NCI-H1105 treated with DMSO at 0.1 percent for 48 hours (cell line): ENCODE data around the gene CYP4B1.
"Not testable (repeated sequence)": the region's sequence is repeated elsewhere in the genome, so short reads cannot be mapped to it uniquely, and the experiment has no call there.

ENCODE experiments used
- DNase-seq: peaks from one replicate; lab custom pipeline; 2025; lab: John Stamatoyannopoulos, UW

CYP4B1 gene

DNA sequence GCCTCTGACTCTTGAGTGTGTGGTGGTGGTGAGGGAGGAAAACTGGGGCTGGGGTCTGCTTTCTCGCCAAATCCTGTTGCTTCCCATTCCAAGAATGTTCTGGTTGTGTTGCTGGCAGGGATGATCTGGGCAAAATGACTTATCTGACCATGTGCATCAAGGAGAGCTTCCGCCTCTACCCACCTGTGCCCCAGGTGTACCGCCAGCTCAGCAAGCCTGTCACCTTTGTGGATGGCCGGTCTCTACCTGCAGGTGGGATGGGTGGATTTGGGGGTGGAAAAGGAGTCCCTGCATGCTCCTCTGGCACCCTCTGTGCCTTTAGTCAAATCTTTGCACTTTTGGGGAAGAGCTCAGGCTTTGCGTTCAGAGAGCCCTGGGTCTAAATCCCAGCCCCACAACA, 18.1 kb downstream of the CYP4B1 start:
- DNase-seq, result no peak

DNA sequence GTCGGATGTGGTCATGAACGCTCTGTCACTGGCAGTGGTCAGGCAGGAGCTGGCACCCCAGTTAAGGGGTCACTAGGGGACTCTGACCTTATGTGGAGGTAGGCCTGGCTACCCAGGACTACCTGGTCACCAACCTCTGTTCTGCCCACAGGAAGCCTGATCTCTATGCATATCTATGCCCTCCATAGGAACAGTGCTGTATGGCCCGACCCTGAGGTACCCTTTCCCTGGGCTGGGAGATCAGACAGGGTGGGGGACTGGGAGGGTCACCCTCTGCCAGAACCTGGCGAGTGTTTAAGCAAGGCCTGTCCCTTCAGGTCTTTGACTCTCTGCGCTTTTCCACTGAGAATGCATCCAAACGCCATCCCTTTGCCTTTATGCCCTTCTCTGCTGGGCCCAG, 19.0 kb downstream of the CYP4B1 start:
- DNase-seq, result no peak

DNA sequence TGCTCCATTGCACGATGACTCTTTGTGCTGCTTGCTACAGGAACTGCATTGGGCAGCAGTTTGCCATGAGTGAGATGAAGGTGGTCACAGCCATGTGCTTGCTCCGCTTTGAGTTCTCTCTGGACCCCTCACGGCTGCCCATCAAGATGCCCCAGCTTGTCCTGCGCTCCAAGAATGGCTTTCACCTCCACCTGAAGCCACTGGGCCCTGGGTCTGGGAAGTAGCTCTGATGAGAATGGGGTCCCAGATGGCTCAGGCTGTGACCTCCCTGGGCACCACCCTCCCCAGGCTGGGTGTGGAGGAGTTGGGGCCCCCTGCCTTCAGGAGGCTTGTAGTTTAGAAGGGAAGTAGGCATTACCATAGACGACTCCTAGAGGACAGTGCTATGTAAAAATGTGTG, 19.7 kb downstream of the CYP4B1 start:
- no peak for DNase-seq

DNA sequence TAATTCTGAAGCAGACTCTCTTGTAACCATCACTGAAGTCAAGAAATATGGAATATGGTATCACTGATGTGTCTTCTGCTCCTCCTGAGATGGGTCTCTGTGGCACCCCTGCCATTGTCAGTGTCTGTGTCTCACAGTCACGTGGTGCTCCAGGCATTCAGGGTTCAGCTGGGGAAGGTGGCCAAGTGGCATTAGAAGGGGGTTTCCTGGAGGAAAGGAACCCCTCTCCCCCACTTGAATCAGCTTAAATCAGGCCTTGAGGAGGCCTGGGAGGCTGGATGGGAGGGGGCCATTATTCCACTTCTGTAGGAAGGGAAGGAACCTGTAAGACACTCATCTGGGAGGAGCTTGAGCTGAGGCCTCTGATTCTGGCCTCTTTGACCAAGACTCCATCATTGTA, 20.5 kb downstream of the CYP4B1 start:
- no peak for DNase-seq

DNA sequence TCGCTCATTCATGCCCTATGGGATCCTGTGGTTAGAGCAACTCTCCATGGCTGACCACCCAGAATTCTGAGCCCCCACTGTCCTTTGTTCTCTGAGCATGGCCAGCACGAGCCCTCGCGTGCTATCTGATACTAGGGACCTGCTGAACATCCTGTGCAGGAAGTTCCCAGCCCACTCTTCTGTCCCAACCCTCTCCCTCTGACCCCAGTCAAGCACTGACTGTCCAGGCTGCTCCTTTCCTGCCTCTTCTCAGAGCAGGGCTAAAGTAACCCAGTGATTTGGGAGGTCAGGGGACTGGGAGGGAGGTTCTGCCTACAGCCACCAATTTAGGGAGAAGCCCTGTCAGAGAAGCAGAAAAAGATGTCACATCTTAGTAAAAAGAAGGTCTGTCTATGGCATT, 21.2 kb downstream of the CYP4B1 start:
- DNase-seq, result no peak

DNA sequence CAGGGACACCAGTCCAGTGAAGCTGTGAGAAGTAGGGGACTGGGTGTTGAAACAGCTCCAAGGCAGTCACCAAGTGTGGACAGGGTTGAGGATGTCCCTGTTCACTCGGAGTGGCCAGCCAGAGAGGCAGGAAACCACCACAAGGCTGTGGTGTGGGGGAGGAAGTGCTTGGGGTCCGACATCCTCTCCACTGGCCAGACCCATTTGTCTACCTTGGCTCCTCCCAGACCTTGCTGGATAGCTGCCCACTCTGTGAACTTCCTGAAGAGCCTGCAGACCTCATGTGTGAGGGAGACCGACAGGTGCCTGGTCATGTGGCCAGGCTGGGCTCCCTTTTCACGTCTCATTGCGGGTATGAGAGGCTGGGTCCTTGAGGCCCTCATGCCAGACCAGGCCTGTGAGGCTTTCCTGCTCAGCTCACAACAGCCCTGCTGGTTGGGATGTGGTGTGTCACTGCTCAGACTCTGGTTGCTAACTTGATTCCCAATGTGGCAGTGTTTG, 21.8 kb downstream of the CYP4B1 start:
- no peak for DNase-seq

DNA sequence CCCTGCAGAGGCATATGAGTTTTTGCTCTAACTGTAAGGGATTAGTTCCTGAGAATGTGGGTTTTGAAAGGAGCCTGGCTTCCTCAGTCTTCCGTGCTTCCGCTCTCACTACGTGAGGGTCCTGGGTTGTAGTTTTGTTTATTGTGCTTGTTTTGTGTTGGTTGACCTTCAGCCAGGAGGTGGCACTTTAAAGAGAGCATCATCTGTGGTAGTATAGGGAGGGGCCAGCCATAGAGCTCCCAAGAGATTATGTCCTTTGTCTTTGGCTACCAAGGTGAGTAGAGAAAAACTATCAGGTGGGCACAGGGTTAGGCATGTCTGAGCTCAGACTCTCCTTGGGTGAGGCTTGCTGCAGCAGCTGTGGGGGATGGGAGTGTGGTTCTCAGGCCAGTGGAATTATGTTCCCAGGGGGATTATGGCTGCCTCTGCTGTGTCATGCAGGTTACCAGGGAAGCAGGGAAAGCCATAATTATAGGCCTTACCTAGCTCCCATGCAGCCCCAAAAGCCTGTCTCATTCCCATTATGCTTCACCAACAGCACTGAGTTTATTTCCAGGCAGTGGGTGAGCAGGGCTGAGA, 23.5 kb downstream of the CYP4B1 start:
- DNase-seq, result peak; percentile 55

DNA sequence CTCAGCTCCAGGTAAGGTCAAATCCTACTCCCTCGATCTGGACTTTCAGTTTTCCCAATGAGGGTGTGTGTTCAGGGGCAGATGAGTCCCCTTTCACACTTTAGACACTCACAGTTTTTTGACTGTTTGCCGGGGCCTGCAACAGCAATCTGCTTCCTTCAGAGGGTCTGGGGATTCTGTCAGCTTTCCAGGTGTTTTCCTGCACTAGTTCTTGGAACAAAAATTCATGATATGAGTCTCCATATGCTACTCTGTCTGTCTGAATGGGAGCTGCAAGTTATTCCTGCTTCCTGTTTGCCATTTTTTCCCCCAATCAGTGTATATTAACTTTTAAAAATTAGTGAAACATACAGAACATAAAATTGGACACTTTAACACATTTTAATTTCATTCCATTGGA, 24.3 kb downstream of the CYP4B1 start:
- no peak for DNase-seq

DNA sequence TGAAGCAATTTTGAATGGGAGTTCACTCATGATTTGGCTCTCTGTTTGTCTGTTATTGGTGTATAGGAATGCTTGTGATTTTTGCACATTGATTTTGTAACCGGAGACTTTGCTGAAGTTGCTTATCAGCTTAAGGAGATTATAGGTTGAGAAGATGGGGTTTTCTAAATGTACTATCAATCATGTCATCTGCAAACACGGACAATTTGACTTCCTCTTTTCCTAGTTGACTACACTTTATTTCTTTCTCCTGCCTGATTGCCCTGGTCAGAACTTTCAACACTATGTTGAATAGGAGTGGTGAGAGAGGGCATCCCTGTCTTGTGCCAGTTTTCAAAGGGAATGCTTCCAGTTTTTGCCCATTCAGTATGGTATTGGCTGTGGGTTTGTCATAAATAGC, 28.0 kb downstream of the CYP4B1 start:
- not testable (repeated sequence) for DNase-seq

DNA sequence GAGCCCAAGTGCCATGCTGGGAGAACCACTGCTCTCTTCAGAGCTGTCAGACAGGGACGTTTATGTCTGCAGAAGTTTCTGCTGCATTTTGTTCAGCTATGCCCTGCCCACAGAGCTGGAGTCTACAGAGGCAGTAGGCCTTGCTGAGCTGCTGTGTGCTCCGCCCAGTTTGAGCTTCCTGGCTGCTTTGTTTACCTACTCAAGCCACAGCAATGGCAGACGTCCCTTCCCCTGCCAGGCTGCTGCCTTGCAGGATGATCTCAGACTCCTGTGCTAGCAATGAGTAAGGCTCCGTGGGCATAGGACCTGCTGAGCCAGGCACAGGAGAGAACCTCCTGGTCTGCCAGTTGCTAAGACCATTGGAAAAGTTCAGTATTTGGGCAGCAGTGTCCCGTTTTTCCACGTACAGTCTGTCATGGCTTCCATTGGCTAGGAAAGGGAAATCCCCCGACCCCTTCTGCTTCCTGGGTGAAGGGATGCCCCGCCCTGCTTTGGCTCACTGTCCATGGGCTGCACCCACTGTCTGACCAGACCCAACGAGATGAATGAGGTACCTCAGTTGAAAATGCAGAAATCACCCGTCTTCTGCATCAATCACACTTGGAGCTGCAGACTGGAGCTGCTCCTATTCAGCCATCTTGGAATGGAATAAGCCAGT, 31.9 kb downstream of the CYP4B1 start:
- no peak for DNase-seq

DNA sequence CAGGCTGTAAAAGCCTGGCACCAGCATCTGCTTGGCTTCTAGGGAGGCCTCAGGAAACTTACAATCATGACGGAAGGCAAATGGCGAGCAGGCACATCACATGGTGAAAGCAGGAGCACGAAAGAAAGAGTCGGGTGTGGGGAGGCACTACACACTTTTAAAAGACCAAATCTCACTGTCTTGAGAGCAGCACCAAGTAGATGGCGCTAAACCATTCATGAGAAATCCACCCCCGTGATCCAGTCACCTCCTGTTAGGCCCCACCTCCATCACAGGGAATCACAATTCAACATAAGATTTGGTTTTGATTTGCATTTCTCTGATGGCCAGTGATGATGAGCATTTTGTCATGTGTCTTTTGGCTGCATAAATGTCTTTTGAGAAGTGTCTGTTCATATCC, 36.6 kb downstream of the CYP4B1 start:
- DNase-seq, result not testable (repeated sequence)

DNA sequence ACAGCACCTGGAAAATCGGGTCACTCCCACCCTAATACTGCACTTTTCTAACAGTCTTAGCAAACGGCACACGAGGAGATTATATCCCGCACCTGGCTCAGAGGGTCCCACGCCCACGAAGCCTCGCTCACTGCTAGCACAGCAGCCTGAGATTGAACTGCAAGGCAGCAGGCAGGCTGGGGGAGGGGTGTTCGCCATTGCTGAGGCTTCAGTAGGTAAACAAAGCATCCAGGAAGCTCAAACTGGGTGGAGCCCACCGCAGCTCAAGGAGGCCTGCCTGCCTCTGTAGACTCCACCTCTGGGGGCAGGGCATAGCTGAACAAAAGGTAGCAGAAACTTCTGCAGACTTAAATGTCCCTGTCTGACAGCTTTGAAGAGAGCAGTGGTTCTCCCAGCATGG, 47.5 kb downstream of the CYP4B1 start:
- DNase-seq, result not testable (repeated sequence)

DNA sequence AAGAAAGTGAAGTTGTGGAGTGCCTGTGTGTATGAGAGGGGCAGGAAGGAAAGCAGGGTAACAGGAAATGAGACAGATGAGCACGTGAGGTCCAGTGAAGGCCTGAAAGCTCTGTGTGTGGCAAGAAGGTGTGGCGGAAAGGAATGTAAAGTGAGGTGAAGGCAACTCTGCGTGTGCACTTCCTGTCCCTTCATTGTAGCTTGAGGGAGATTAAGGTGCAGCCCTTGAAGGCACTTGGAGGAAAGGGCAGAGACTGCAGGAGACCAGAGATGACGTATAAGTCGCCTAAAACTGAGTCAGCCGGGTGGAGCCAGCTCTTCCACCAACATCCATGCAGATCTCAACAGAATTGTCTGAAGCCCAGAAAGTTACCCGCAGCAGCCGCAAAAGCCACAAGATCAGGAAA, 58.8 kb downstream of the CYP4B1 start:
- not testable (repeated sequence) for DNase-seq

DNA sequence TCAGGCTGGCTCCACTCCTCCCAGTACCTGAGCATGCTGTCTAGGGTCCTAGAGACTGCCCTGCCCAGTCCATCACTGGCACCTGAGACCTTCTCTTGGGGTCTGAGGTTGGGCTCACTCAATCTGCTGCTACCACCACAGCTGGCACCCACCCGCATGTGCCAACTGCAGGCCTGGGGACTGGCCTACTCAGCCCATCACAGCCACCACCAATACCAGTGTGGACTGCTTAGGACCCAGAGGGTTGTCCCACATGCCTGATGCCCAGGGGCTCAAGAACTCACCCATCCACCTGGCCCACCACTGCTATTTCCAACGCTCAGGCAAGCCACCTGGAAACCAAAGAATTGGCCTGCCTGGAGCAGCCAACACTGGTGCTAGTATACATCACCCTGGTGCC, 63.5 kb downstream of the CYP4B1 start:
- DNase-seq, result no peak
